Cardiac muscle cell (in vitro differentiated cells and primary cell): ENCODE results near the gene ICAM2. TPM values are rescaled to one million over a fixed set of nuclear protein-coding genes. Genes with fewer than 3 reads are reported as not detected.

Source experiments
- DNase-seq, 2 donors: peaks; one replicate each; pipeline versions ENCODE4 v3.0.0 to v3.0.0-alpha.2; 2010 to 2017; ENCODE audit warnings: low read depth in 1 of 2, low spot score in 1 of 2
- H3K27ac ChIP-seq: fragments of 200-600 bp; sonication (generic); 2 replicates; pipeline ENCODE4 v1.5.1; 2016
- H3K27me3 ChIP-seq: fragments of 200-600 bp; sonication (generic); 2 replicates; pipeline ENCODE4 v1.6.0; 2016; ENCODE audit warnings: control low read depth
- H3K36me3 ChIP-seq: fragments of 200-600 bp; sonication (generic); 2 replicates; pipeline ENCODE4 v1.5.1; 2016; ENCODE audit warnings: control low read depth
- H3K4me1 ChIP-seq: fragments of 200-600 bp; sonication (generic); 2 replicates; pipeline ENCODE4 v1.8.1; 2017; ENCODE audit warnings: low read depth, mild to moderate bottlenecking, mixed run types
- H3K4me3 ChIP-seq: fragments of 200-600 bp; sonication (generic); 2 replicates; pipeline ENCODE4 v1.5.1; 2016; ENCODE audit warnings: mild to moderate bottlenecking
- H3K9me3 ChIP-seq: fragments of 200-600 bp; sonication (generic); 2 replicates; pipeline ENCODE4 v1.5.1; 2017; ENCODE audit warnings: low read depth, mild to moderate bottlenecking, control low read depth
- CTCF ChIP-seq: IDR thresholded peaks from 2 replicates; pipeline ENCODE4 v1.5.1; 2012; ENCODE audit warnings: low read depth, mild to moderate bottlenecking, low read length
- polyA plus RNA-seq: library from polyadenylated mRNA; unstranded; fragments of >200 nt; fragmentation: Nextera tagmentation; extraction: Ambion mirVana; gene quantifications from 2 replicates; pipeline ENCODE4 v1.2.1, GENCODE V29; 2016
- total RNA-seq: library from RNA; depleted of rRNA; stranded (reverse); fragments of >200 nt; gene quantifications from 2 replicates; pipeline ENCODE4 v1.2.3, GENCODE V29; 2016

ICAM2 gene
- total and polyA plus RNA-seq, 2 experiments from 2014 or later = 1.1 TPM; not detected in 1

- no peak for TF ChIP-seq CTCF
- H3K27me3 ChIP-seq = no peaks in the 10 kb centered on the region
- peaks cover 4% of the 10 kb centered on the region for H3K36me3 ChIP-seq
- H3K27ac ChIP-seq = no peak overlapping the region
- no peak overlapping the region for H3K4me3 ChIP-seq
- DNase-seq = no peak
- H3K9me3 ChIP-seq = no peaks in the 10 kb centered on the region
- no peaks in the 10 kb centered on the region for H3K4me1 ChIP-seq
Observed at GRCh38 chr17:64045176-64045575, 24.7 kb upstream of the ICAM2 start.

GRCh38 chr17:64042700-64043485, 22.5 kb upstream of the ICAM2 start:
- DNase-seq = no peak

GRCh38 chr17:64041912-64042311, 21.5 kb upstream of the ICAM2 start:
- Histone ChIP-seq H3K9me3 (no peaks in the 10 kb centered on the region), H3K4me1 (no peaks in the 10 kb centered on the region), H3K4me3 (no peak overlapping the region), H3K27me3 (no peaks in the 10 kb centered on the region), H3K27ac (no peak overlapping the region), H3K36me3 (no peaks in the 10 kb centered on the region)
- TF ChIP-seq CTCF = no peak
- DNase-seq = no peak

More at GRCh38 chr17:64042700-64043485, 22.5 kb upstream of the ICAM2 start:
- Histone ChIP-seq H3K36me3 (peaks cover 4% of the 10 kb centered on the region), H3K4me3 (no peak overlapping the region), H3K27ac (no peak overlapping the region), H3K9me3 (no peaks in the 10 kb centered on the region), H3K27me3 (no peaks in the 10 kb centered on the region), H3K4me1 (no peaks in the 10 kb centered on the region)
- no peak for TF ChIP-seq CTCF

GRCh38 chr17:64040206-64040605, 19.8 kb upstream of the ICAM2 start:
- no peak overlapping the region for H3K27ac ChIP-seq
- no peaks in the 10 kb centered on the region for H3K9me3 ChIP-seq
- no peaks in the 10 kb centered on the region for H3K27me3 ChIP-seq
- no peak for DNase-seq
- H3K4me3 ChIP-seq = no peak overlapping the region
- H3K36me3 ChIP-seq = no peaks in the 10 kb centered on the region
- no peaks in the 10 kb centered on the region for H3K4me1 ChIP-seq
- no peak for TF ChIP-seq CTCF

GRCh38 chr17:64039106-64039400, 18.6 kb upstream of the ICAM2 start:
- TF ChIP-seq CTCF = no peak
- no peak overlapping the region for H3K27ac ChIP-seq
- H3K27me3 ChIP-seq = no peaks in the 10 kb centered on the region
- H3K36me3 ChIP-seq = no peaks in the 10 kb centered on the region
- H3K9me3 ChIP-seq = no peaks in the 10 kb centered on the region
- no peak overlapping the region for H3K4me3 ChIP-seq
- DNase-seq = no peak
- no peaks in the 10 kb centered on the region for H3K4me1 ChIP-seq
